GM12878 (cell line): ENCODE measurements around the gene DGKI.

Source experiments
- BACH1 ChIP-seq: fragments of 450-650 bp; IDR thresholded peaks from 2 replicates; pipeline ENCODE4 v1.6.1; 2017; ENCODE audit warnings: mild to moderate bottlenecking, borderline replicate concordance
- BHLHE40 ChIP-seq, 2 experiments: fragments of 450-650 bp in 1 of 2; IDR thresholded peaks; 2 replicates each; pipeline ENCODE4 v1.6.1; 2011 to 2017; ENCODE audit warnings: low read depth in 2 of 2, borderline replicate concordance in 1 of 2, improper control_type of control experiment in 1 of 2, low read length in 1 of 2, mild to moderate bottlenecking in 1 of 2
- POLR2AphosphoS5 ChIP-seq: IDR thresholded peaks from 2 replicates; pipeline ENCODE4 v1.6.1; 2011; ENCODE audit warnings: mild to moderate bottlenecking, low read length, inconsistent platforms
- TAF1 ChIP-seq: IDR thresholded peaks from 2 replicates; pipeline ENCODE4 v1.6.1; 2011; ENCODE audit warnings: mild to moderate bottlenecking, low read depth, low read length, borderline replicate concordance
- TARDBP ChIP-seq: IDR thresholded peaks from 2 replicates; pipeline ENCODE4 v1.6.1; 2016; ENCODE audit warnings: borderline replicate concordance
- ZNF217 ChIP-seq: fragments of 450-650 bp; IDR thresholded peaks from 2 replicates; pipeline ENCODE4 v1.6.1; 2017; ENCODE audit warnings: antibody characterized with exemption, mild to moderate bottlenecking

GRCh38 chr7:137345799-137346449, 500.9 kb downstream of the DGKI start:
- TF ChIP-seq ZNF217 (no peak), TAF1 (no peak), POLR2AphosphoS5 (no peak), BHLHE40 (IDR thresholded peaks at IDR 0.05; ENCODE audit: borderline replicate concordance in 1 of 2, low read depth in 2 of 2, low read length in 1 of 2) (no peak), BACH1 (no peak), TARDBP (no peak)
